ENCODE data around the gene PAF1. TPM values are rescaled to one million over a fixed set of nuclear protein-coding genes. Genes with fewer than 3 reads are reported as not detected.

PAF1 gene
- total RNA-seq, 2 experiments from 2014 or later, result 48.2 to 48.9 TPM

GRCh38 chr19:39403331-39404312 is 12.7 kb upstream of the PAF1 start:
- CTCF ChIA-PET, result interaction anchor here (1.2 to 3.9 kb wide), 2 partner anchors 8 kb away, joined by 6 to 64 read pairs; partner anchors contain the start of gene PLEKHG2
- Mint-ChIP-seq H3K4me3 (peak overlapping the region; percentile 75), H3K4me1 (ENCODE audit: low read depth) (peaks cover 72% of the 10 kb centered on the region), H3K27ac (peak overlapping the region; percentile 90), H3K9me3 (ENCODE audit: insufficient read depth) (no peaks in the 10 kb centered on the region), H3K27me3 (ENCODE audit: low read depth) (no peaks in the 10 kb centered on the region), H3K36me3 (ENCODE audit: low read depth) (peaks cover 28% of the 10 kb centered on the region)
- POLR2A ChIA-PET, result interaction anchor here (0.6 to 4.0 kb wide), 9 partner anchors 8 to 106 kb away, joined by 3 to 32 read pairs (median 4); partner anchors contain the start of genes GMFG, MED29, PAF1 and PLEKHG2
- DNase-seq (peak; percentile 93), ATAC-seq (peak; percentile 28)

- Mint-ChIP-seq H3K27me3 (ENCODE audit: low read depth) (no peaks in the 10 kb centered on the region), H3K4me1 (ENCODE audit: low read depth) (peaks cover 82% of the 10 kb centered on the region), H3K36me3 (ENCODE audit: low read depth) (peaks cover 18% of the 10 kb centered on the region), H3K4me3 (peak overlapping the region; percentile 75), H3K27ac (peak overlapping the region; percentile 90), H3K9me3 (ENCODE audit: insufficient read depth) (no peaks in the 10 kb centered on the region)
- POLR2A ChIA-PET, result interaction anchor here (0.9 to 6.4 kb wide), 10 partner anchors 9 to 105 kb away, joined by 3 to 93 read pairs (median 11); partner anchors contain the start of genes GMFG, MED29, PAF1 and PLEKHG2
- ATAC-seq (peak; percentile 4), DNase-seq (peak; percentile 91)
- CTCF ChIA-PET, result interaction anchor here (1.5 to 3.9 kb wide), 3 partner anchors 9 to 350 kb away, joined by 3 to 64 read pairs (median 8); partner anchors contain the start of genes MED29, PAF1 and PLEKHG2
Measured at GRCh38 chr19:39402346-39403300, 11.7 kb upstream of the PAF1 start.

- no peaks in the 10 kb centered on the region for H3K27me3 Mint-ChIP-seq (ENCODE audit: low read depth)
- ChIA-PET POLR2A (interaction anchor here (1.0 to 6.4 kb wide), 7 partner anchors 10 to 104 kb away, joined by 3 to 93 read pairs (median 11); partner anchors contain the start of genes GMFG, MED29, PAF1 and PLEKHG2), CTCF (interaction anchor here (0.7 to 3.9 kb wide), 7 partner anchors 10 to 349 kb away, joined by 3 to 64 read pairs (median 3); partner anchors contain the start of genes MED29, PAF1, PLEKHG2 and RPS16)
- H3K4me1 Mint-ChIP-seq (ENCODE audit: low read depth), result peaks cover 90% of the 10 kb centered on the region
- DNase-seq (peak; percentile 89), ATAC-seq (peak; percentile 57)
- peaks cover 12% of the 10 kb centered on the region for H3K36me3 Mint-ChIP-seq (ENCODE audit: low read depth)
- peak overlapping the region; percentile 90 for H3K27ac Mint-ChIP-seq
- no peaks in the 10 kb centered on the region for H3K9me3 Mint-ChIP-seq (ENCODE audit: insufficient read depth)
- H3K4me3 Mint-ChIP-seq, result peak overlapping the region; percentile 75
Measured at GRCh38 chr19:39401549-39402345, 10.8 kb upstream of the PAF1 start.

- ChIA-PET POLR2A (interaction anchor here (1.0 to 6.4 kb wide), 6 partner anchors 7 to 66 kb away, joined by 5 to 100 read pairs (median 16); partner anchors contain the start of genes GMFG, MED29, PAF1 and PLEKHG2), CTCF (interaction anchor here (0.7 to 3.9 kb wide), 8 partner anchors 10 to 349 kb away, joined by 3 to 64 read pairs (median 3); partner anchors contain the start of genes MED29, PAF1, PLEKHG2 and RPS16)
- Mint-ChIP-seq H3K27me3 (ENCODE audit: low read depth) (no peaks in the 10 kb centered on the region), H3K4me1 (ENCODE audit: low read depth) (peaks cover 88% of the 10 kb centered on the region), H3K27ac (peak overlapping the region; percentile 90), H3K36me3 (ENCODE audit: low read depth) (peaks cover 12% of the 10 kb centered on the region), H3K9me3 (ENCODE audit: insufficient read depth) (no peaks in the 10 kb centered on the region), H3K4me3 (peak overlapping the region; percentile 75)
- DNase-seq (no peak), ATAC-seq (peak; percentile 22)
Measured at GRCh38 chr19:39401070-39401548, 10.2 kb upstream of the PAF1 start.

GRCh38 chr19:39400061-39400460 is 9.2 kb upstream of the PAF1 start:
- H3K27ac Mint-ChIP-seq, result peak overlapping the region; percentile 12
- DNase-seq (no peak), ATAC-seq (no peak)
- peaks cover 19% of the 10 kb centered on the region for H3K36me3 Mint-ChIP-seq (ENCODE audit: low read depth)
- no peaks in the 10 kb centered on the region for H3K9me3 Mint-ChIP-seq (ENCODE audit: insufficient read depth)
- H3K27me3 Mint-ChIP-seq (ENCODE audit: low read depth), result no peaks in the 10 kb centered on the region
- ChIA-PET CTCF (interaction anchor here (0.6 to 3.9 kb wide), 4 partner anchors 9 to 51 kb away, joined by 3 to 64 read pairs (median 3); partner anchors contain the start of genes MED29, PAF1 and PLEKHG2), POLR2A (interaction anchor here (5.4 to 6.4 kb wide), 2 partner anchors 8 to 12 kb away, joined by 93 to 100 read pairs; partner anchors contain the start of genes PLEKHG2 and ZFP36)
- H3K4me3 Mint-ChIP-seq, result no peak overlapping the region
- H3K4me1 Mint-ChIP-seq (ENCODE audit: low read depth), result peaks cover 81% of the 10 kb centered on the region

- Mint-ChIP-seq H3K27me3 (ENCODE audit: low read depth) (no peaks in the 10 kb centered on the region), H3K4me1 (ENCODE audit: low read depth) (peaks cover 78% of the 10 kb centered on the region), H3K36me3 (ENCODE audit: low read depth) (peaks cover 22% of the 10 kb centered on the region), H3K27ac (peak overlapping the region; percentile 12), H3K4me3 (peak overlapping the region; percentile 8), H3K9me3 (ENCODE audit: insufficient read depth) (no peaks in the 10 kb centered on the region)
- POLR2A ChIA-PET, result interaction anchor here (5.4 to 6.4 kb wide), 2 partner anchors 8 to 12 kb away, joined by 93 to 100 read pairs; partner anchors contain the start of genes PLEKHG2 and ZFP36
- CTCF ChIA-PET, result interaction anchor here (1.8 to 3.9 kb wide), 2 partner anchors 9 to 12 kb away, joined by 3 to 64 read pairs; partner anchors contain the start of genes MED29, PAF1 and PLEKHG2
- no peak for DNase-seq
- no peak for ATAC-seq
Measured at GRCh38 chr19:39399668-39400050, 8.8 kb upstream of the PAF1 start.

GRCh38 chr19:39398297-39398864 is 7.5 kb upstream of the PAF1 start:
- Mint-ChIP-seq H3K9me3 (ENCODE audit: insufficient read depth) (no peaks in the 10 kb centered on the region), H3K4me1 (ENCODE audit: low read depth) (peaks cover 73% of the 10 kb centered on the region), H3K36me3 (ENCODE audit: low read depth) (peaks cover 28% of the 10 kb centered on the region), H3K4me3 (peak overlapping the region; percentile 2), H3K27ac (peak overlapping the region; percentile 82), H3K27me3 (ENCODE audit: low read depth) (no peaks in the 10 kb centered on the region)
- CTCF ChIA-PET, result interaction anchor here (0.7 to 3.8 kb wide), 13 partner anchors 9 to 287 kb away, joined by 3 to 145 read pairs (median 5); partner anchors contain the start of genes EID2B, PLEKHG2, RPS16 and SAMD4B
- POLR2A ChIA-PET, result interaction anchor here (1.0 to 6.4 kb wide), 5 partner anchors 10 to 141 kb away, joined by 3 to 100 read pairs (median 18); partner anchors contain the start of genes GMFG, PLEKHG2, RPS16 and ZFP36
- DNase-seq, result peak; percentile 69
- no peak for ATAC-seq

- ATAC-seq, result peak; percentile 70
- Mint-ChIP-seq H3K4me1 (ENCODE audit: low read depth) (peaks cover 70% of the 10 kb centered on the region), H3K4me3 (peak overlapping the region; percentile 2), H3K36me3 (ENCODE audit: low read depth) (peaks cover 30% of the 10 kb centered on the region), H3K27ac (peak overlapping the region; percentile 82), H3K9me3 (ENCODE audit: insufficient read depth) (no peaks in the 10 kb centered on the region), H3K27me3 (ENCODE audit: low read depth) (no peaks in the 10 kb centered on the region)
- ChIA-PET POLR2A (interaction anchor here (0.6 to 6.4 kb wide), 7 partner anchors 10 to 585 kb away, joined by 3 to 100 read pairs (median 7); partner anchors contain the start of genes GMFG, LGALS4, PLEKHG2 and RPS16), CTCF (interaction anchor here (0.7 to 3.8 kb wide), 14 partner anchors 10 to 287 kb away, joined by 3 to 145 read pairs (median 4); partner anchors contain the start of genes EID2B, PLEKHG2, RPS16 and SAMD4B)
- DNase-seq, result peak; percentile 95
Measured at GRCh38 chr19:39397360-39398296, 6.7 kb upstream of the PAF1 start.
